Gastrocnemius medialis (tissue), 4 donors: Measurements from ENCODE around the gene STARD3NL. TPM values are rescaled to one million over a fixed set of nuclear protein-coding genes. Genes with fewer than 3 reads are reported as not detected.

Source experiments
- ATAC-seq, 2 donors: fragments of 150-250 bp; one replicate each; pipeline ENCODE4 v1.9.1; 2016
- DNase-seq, 2 donors: peaks; one replicate each; pipeline ENCODE4 v3.0.0-alpha.2; 2019
- H3K27ac ChIP-seq, 4 donors: fragments of 200-600 bp; sonication (generic); 1 replicate in 1 of 4; 2 replicates in 3 of 4; pipeline ENCODE4 v1.5.1; 2016 to 2018; ENCODE audit warnings: mild to moderate bottlenecking in 2 of 4, moderate library complexity in 1 of 4
- H3K27me3 ChIP-seq, 3 donors: fragments of 200-600 bp; sonication (generic) in 2 of 3; 1 replicate in 1 of 3; 2 replicates in 2 of 3; pipeline versions ENCODE4 v1.5.1 to v1.6.0; 2016 to 2019; ENCODE audit warnings: mild to moderate bottlenecking in 1 of 3, moderate library complexity in 1 of 3
- H3K36me3 ChIP-seq, 2 donors: fragments of 200-600 bp; sonication (generic) in 1 of 2; one replicate each; pipeline ENCODE4 v1.5.1; 2017 to 2018
- H3K4me1 ChIP-seq, 2 donors: fragments of 200-600 bp; sonication (generic) in 1 of 2; one replicate each; pipeline ENCODE4 v1.5.1; 2016 to 2017; ENCODE audit warnings: mild to moderate bottlenecking in 2 of 2
- H3K4me3 ChIP-seq, 4 donors: fragments of 200-600 bp; sonication (generic) in 3 of 4; 1 replicate in 1 of 4; 2 replicates in 3 of 4; pipeline ENCODE4 v1.5.1; 2016 to 2019; ENCODE audit warnings: mild to moderate bottlenecking in 2 of 4
- H3K9me3 ChIP-seq, 3 donors: fragments of 200-600 bp; sonication (generic) in 2 of 3; 1 replicate in 1 of 3; 2 replicates in 2 of 3; pipeline ENCODE4 v1.5.1; 2016 to 2019
- POLR2A ChIP-seq, 2 donors: fragments of 450-650 bp; IDR thresholded peaks; one replicate each; pipeline ENCODE4 v1.6.1; 2017; ENCODE audit warnings: antibody characterized with exemption in 2 of 2, mild to moderate bottlenecking in 2 of 2, moderate library complexity in 2 of 2
- in situ Hi-C, 4 donors: fragments of 200-750 bp; cut with MboI; loops; one replicate each; pipeline versions ENCODE4 v1.15.0 to v1.8.0; 2017; ENCODE audit warnings: low sequenced_read_pairs in 4 of 4
- intact Hi-C: fragments of 100-400 bp; cut with DNase I; formaldehyde crosslinking; loops from one replicate; pipeline ENCODE4 v1.15.1; 2023; ENCODE audit warnings: low total_unique reads
- total RNA-seq, 4 donors: library from RNA; depleted of rRNA; stranded (reverse); fragments of >200 nt; gene quantifications; one replicate each; pipeline versions ENCODE4 v1.1.0 to v1.2.3, GENCODE V29; 2016
- TF ChIP-seq, protein P1 (sequence below), 5 experiments: fragments of 450-650 bp in 3 of 5; fragments of 200-600 bp in 2 of 5; sonication (generic) in 2 of 5; IDR thresholded peaks in 4 of 5; conservative IDR thresholded peaks in 1 of 5; 1 replicate in 4 of 5; 2 replicates in 1 of 5; pipeline ENCODE4 v1.5.1; 2016 to 2019; ENCODE audit warnings: antibody characterized with exemption in 5 of 5, mild to moderate bottlenecking in 3 of 5, moderate library complexity in 3 of 5

STARD3NL gene
- total RNA-seq, 4 donors from 2014 or later = 18.1 to 22.0 (median 19.7) TPM

DNA sequence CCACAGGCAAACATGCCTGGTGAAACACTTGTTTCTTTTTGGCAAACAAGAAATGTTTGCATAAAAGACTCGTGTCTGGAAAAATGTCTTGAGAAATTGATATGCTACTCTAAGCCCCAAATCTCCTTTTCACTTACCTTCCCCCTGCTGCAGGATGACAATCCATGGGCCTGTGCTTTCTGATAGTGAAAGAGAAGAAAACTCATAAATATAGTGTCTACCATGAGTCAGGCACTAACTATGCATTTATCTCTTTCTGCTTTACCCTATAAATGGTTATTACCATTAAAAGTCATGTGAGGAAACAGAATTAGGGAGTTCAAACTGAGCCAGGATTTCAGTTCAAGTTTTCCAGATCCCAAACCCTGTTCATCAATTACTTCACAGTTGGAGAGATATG, 102.0 kb downstream of the STARD3NL start:
- intact Hi-C loops (no loop called here), in situ Hi-C loops (no loop called here)
- H3K4me3 ChIP-seq = no peak overlapping the region
- TF ChIP-seq POLR2A (IDR thresholded peaks at IDR 0.05) = no peak
- TF ChIP-seq, protein P1, sequence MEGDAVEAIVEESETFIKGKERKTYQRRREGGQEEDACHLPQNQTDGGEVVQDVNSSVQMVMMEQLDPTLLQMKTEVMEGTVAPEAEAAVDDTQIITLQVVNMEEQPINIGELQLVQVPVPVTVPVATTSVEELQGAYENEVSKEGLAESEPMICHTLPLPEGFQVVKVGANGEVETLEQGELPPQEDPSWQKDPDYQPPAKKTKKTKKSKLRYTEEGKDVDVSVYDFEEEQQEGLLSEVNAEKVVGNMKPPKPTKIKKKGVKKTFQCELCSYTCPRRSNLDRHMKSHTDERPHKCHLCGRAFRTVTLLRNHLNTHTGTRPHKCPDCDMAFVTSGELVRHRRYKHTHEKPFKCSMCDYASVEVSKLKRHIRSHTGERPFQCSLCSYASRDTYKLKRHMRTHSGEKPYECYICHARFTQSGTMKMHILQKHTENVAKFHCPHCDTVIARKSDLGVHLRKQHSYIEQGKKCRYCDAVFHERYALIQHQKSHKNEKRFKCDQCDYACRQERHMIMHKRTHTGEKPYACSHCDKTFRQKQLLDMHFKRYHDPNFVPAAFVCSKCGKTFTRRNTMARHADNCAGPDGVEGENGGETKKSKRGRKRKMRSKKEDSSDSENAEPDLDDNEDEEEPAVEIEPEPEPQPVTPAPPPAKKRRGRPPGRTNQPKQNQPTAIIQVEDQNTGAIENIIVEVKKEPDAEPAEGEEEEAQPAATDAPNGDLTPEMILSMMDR (IDR thresholded peaks at IDR 0.05 in 4 of 5, conservative IDR thresholded peaks at IDR 0.05 in 1 of 5) = no peak
- DNase-seq (no peak), ATAC-seq (no peak)
- H3K4me1 ChIP-seq = no peaks in the 10 kb centered on the region
- H3K27me3 ChIP-seq = no peaks in the 10 kb centered on the region
- H3K27ac ChIP-seq = no peak overlapping the region
- no peaks in the 10 kb centered on the region for H3K9me3 ChIP-seq
- H3K36me3 ChIP-seq = no peaks in the 10 kb centered on the region
